GM19467 (cell line): ENCODE data around the gene KCTD10.
"Not testable (repeated sequence)": the region's sequence is repeated elsewhere in the genome, so short reads cannot be mapped to it uniquely, and the experiment has no call there.

Experiments used
- ATAC-seq: cut with Tn5 transposase; IDR thresholded peaks from one replicate; pipeline ENCODE4 v1.9.1; 2021; ENCODE audit warnings: mild to moderate bottlenecking, moderate library complexity; ENCODE audit not compliant: unreplicated experiment

The KCTD10 gene

GRCh38 chr12:109423392-109423791, 53.7 kb downstream of the KCTD10 start:
- no peak for ATAC-seq

GRCh38 chr12:109422251-109422650, 54.8 kb downstream of the KCTD10 start:
- no peak for ATAC-seq

- no peak for ATAC-seq
These were observed 55.6 kb downstream of the KCTD10 start for GRCh38 chr12:109421355-109422087.

DNA sequence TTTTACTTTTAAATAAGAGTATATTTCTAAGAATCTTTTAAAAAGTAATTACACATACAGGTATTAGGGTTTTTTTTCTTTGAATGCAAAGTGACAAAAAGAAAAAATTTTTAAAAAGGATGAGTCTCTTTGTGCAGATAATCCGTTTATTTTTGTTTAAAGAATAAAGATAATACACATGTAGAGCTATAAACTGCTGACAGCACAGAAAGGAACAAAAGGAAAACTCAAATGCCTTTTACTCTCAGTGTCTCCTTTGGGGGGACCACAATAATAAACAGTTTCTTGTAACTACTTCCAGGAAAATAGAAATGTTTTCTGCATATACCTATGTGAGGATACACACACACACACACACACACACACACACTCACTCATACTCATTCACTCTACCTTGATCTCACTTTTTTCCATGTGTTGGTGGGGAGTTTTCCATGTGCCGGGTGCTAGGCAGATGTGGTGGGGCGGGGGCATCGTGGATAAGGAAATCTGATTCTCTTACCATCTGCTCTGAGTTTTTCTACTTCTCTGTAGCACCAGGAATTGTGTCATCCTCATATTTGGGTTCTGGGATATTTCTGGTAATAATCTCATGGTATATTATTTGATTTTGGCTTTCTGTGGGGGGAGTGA, 58.1 kb downstream of the KCTD10 start:
- no peak for ATAC-seq

GRCh38 chr12:109406147-109406546, 71.0 kb downstream of the KCTD10 start:
- ATAC-seq, result not testable (repeated sequence)

DNA sequence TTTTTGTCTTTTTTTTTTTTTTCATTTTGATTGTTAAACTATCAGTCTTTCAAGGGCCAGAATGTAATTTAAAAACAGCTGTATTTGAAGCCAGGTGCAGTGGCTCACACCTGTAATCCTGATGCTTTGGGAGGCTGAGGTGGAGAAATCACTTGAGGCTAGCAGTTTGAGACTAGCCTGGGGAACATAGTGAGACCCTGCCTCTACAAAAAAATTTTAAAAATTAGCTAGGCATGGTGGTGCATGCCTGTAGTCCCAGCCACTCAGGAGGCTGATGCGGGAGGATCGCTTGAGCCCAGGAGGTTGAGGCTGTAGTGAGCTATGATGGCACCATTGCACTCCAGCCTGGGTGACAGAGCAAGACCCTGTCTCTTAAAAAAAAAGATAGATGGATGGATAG, 72.3 kb downstream of the KCTD10 start:
- not testable (repeated sequence) for ATAC-seq
